Epithelial cell of esophagus (primary cell): ENCODE data around the gene CCT6A.
"Not testable (repeated sequence)": the region's sequence is repeated elsewhere in the genome, so short reads cannot be mapped to it uniquely, and the experiment has no call there.

Experiments
- DNase-seq: peaks from one replicate; pipeline ENCODE4 v3.0.0; 2010; ENCODE audit warnings: low read depth
- H3K4me3 ChIP-seq: 2 replicates; pipeline ENCODE4 v1.5.1; 2011; ENCODE audit warnings: mild to moderate bottlenecking, low read length, control low read depth
- CTCF ChIP-seq: IDR thresholded peaks from 2 replicates; pipeline ENCODE4 v1.5.1; 2011; ENCODE audit warnings: low read depth, mild to moderate bottlenecking, low read length, control low read depth, inconsistent platforms; ENCODE audit not compliant: insufficient read depth; ENCODE audit errors: missing control alignments

CCT6A gene

DNA sequence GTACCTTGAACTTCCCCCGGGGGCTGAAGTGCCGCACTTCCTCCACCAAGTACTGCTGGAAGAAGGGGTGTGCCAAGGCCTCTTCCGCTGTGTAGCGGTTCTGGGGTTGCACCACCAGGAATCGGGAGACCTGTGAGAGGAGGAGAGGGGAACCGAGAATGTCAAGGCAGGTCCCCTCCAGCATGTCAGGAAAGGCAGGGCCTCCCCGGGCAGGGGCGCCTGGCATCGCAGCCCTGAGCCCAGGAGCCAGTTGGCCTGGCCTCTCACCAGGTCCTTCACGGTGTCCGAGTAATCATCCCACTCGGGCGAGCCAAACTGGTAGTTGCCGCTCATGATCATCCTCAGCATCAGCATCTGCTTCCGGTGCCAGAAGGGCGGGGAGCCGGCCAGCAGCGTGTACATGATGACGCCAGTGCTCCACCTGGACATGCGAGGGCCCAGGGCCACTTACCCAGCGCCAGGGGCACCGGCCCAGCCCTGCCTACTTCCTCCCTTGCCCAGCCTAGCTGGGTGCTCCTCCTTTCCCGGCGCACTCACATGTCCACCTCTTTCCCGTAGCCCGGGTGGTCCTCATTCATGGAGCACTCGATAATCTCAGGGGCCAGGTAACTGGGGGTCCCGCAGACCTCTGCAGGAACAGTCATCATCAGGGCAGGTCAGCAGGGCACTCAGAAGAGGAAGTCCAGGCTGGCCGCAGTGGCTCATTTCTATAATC lies 30.2 kb downstream of the CCT6A start:
- TF ChIP-seq CTCF, result no peak
- DNase-seq, result no peak
- no peak overlapping the region for H3K4me3 ChIP-seq

- H3K4me3 ChIP-seq, result no peak overlapping the region
- no peak for TF ChIP-seq CTCF
- no peak for DNase-seq
These were observed 31.7 kb downstream of the CCT6A start for GRCh38 chr7:56083150-56083785.

DNA sequence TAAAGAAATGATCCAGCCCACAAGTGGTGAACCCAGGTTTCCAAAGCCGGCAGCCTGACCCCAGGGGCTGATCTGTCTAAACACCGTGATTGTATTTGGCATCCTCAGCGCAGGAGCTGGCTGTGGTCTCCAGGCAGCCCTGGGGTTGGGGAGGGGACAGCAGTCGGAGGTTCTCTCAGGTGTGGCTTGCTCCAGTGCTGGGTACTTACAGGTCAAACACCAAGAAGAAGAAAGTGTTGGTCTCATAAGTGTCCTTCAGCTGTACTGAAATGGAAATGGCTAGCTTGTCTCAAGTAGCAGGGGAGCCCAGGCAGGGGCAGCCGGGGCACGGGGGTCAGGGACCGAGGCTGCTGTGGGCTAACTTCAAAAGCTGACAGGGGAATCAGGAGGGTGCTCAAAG lies 35.2 kb downstream of the CCT6A start:
- no peak overlapping the region for H3K4me3 ChIP-seq
- no peak for TF ChIP-seq CTCF
- no peak for DNase-seq

DNA sequence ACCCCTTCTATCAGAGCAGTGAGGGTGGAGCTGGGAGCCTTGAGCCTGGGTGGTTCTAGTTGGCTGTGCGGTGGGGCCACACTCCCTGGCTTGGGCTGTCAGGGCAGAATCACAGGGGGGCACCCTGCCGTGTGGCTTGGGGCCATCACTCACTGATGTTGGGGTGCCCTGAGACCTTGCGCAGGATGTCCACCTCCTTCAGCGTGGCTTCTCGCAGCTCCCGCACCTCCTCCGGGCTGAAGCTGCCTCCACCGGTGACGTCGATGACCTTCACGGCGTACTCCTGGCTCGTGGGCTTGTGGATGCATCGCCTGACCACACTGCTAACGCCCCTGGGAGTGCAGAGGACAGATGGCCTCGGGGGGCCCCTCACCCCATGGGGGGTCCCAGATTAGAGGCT lies 35.9 kb downstream of the CCT6A start:
- no peak for DNase-seq
- H3K4me3 ChIP-seq, result no peak overlapping the region
- TF ChIP-seq CTCF, result no peak

DNA sequence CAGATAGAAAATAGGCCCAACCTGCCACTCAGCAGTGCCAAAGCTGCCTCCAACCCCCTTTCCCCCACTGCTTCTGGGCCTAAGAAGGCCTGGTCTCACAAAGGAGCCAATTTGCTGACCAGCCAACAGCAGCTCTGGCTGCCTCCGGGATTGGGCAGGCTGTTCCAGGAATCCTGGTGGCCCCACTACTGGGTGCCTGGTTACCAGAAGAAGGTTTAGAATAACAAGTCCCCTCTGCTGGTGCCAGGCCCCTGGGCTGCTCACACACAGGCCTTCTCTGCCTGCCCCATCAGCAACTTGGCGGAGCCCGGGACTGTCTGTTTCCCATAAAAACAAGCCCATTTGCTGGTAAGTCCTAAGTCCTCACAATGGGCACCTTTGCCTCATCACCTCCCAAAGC lies 40.0 kb downstream of the CCT6A start:
- DNase-seq, result no peak
- no peak overlapping the region for H3K4me3 ChIP-seq
- TF ChIP-seq CTCF, result no peak

- not testable (repeated sequence) for H3K4me3 ChIP-seq, DNase-seq
These were observed 40.8 kb downstream of the CCT6A start for GRCh38 chr7:56092388-56092787.

- peak; percentile 49 for DNase-seq
- TF ChIP-seq CTCF, result peak; percentile 44
- no peak within 1 kb of the TSS for H3K4me3 ChIP-seq
These were observed 41.4 kb downstream of the CCT6A start, which contains the start of gene PHKG1 for GRCh38 chr7:56092789-56093531. TSS of gene PHKG1 (minus strand) at chr7:56092952. CDS start at chr7:56088941, 4,011 bp downstream.
